ENCODE data around the gene ZFPL1.

ZFPL1 gene

GRCh38 chr11:65058012-65058411 is 26.0 kb upstream of the ZFPL1 start:
- H3K4me2 ChIP-seq, result no peak overlapping the region
- no peak overlapping the region for H3K9ac ChIP-seq
- H3K4me1 ChIP-seq, result peaks cover 27 to 52% (median 40%) of the 10 kb centered on the region in 10 experiments
- H3K4me3 ChIP-seq, result no peak overlapping the region
- no peaks in the 10 kb centered on the region for H3K27me3 ChIP-seq
- no peaks in the 10 kb centered on the region for H3K9me3 ChIP-seq (replicated peaks in 1 of 11)
- H3K27ac ChIP-seq, result no peak overlapping the region
- TF ChIP-seq Cebpa-rat (IDR thresholded peaks at IDR 0.05), result no peak
- no peaks in the 10 kb centered on the region for H3K36me3 ChIP-seq
- H4K20me1 ChIP-seq, result peaks cover 0 to 6% (median 0%) of the 10 kb centered on the region in 11 experiments; a peak in 1 of 22 replicates

DNA sequence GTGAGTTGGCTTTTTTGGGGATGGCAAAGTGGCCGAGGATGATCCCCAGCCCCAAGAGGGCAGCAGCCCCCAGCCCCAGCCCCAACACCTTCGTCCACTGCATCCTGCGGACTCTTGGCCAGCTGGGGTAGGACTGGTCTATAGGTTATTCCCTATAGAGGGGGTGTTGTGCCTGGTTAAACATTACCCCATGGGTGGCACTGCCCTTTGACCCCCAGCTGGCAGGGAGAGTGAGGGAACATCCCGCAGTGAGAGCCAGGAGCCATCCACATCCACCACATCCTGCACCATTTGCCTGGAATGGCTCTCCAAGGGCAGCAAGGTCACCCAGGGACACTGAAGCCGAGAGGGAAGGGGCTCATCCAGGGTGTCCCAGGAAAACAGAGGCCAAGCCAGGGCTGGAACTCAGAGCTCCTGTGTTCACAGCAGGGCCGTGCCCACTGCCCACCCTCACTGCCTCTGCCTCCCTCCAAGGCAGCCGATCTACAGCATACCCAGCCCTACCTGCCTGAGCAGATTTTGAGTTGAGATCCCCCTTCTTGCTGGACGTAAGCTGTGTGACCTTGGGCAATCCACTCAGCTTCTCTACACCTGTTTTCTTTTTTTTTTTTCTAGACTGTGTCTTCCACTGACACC is 25.5 kb upstream of the ZFPL1 start, which contains the start of gene NAALADL1:
Gene NAALADL1, minus strand, starts transcription at position 135 of the 636 bp plus-strand sequence. Its CDS starts 32 bp downstream, at position 103.
- Histone ChIP-seq H3K27ac (no peak within 1 kb of the TSS), H3K4me3 (no peak within 1 kb of the TSS), H4K20me1 (peaks cover 0 to under 1% (median 0%) of the 10 kb centered on the region in 11 experiments; a peak in 1 of 22 replicates), H3K9me3 (replicated peaks in 1 of 11) (no peaks in the 10 kb centered on the region), H3K27me3 (no peaks in the 10 kb centered on the region), H3K36me3 (no peaks in the 10 kb centered on the region), H3K4me2 (no peak within 1 kb of the TSS; a peak in 1 of 22 replicates), H3K9ac (no peak within 1 kb of the TSS), H3K4me1 (peaks cover 24 to 48% (median 36%) of the 10 kb centered on the region in 10 experiments)
- TF ChIP-seq Cebpa-rat (IDR thresholded peaks at IDR 0.05), result no peak

DNA sequence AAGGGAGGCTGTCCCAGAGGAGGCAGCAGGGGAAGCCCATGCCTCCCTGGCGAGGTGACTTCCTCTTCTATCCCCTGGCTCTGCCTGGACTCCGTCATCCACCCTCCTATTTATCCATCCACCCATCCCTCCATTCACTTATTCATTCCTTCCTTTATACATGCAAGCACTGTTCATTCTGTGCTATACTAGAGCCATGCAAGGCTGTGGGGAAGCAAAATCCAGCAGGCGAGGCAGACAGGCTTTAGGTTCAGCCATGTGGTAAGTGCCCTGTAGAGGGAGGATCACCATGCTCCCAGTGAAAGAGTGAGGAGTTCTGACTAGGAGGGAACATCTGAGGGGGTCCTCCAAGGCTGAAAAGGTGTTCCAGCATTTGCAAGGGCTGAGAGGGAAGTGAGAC is 24.5 kb upstream of the ZFPL1 start:
- H3K4me1 ChIP-seq, result peaks cover 18 to 42% (median 30%) of the 10 kb centered on the region in 10 experiments; a peak in 19 of 20 replicates
- H3K9me3 ChIP-seq (replicated peaks in 1 of 11), result no peaks in the 10 kb centered on the region
- no peak overlapping the region for H3K4me3 ChIP-seq
- H3K27me3 ChIP-seq, result no peaks in the 10 kb centered on the region
- no peaks in the 10 kb centered on the region; a peak in 1 of 22 replicates for H4K20me1 ChIP-seq
- H3K27ac ChIP-seq, result no peak overlapping the region
- H3K4me2 ChIP-seq, result peak overlapping the region in 5 of 11 experiments; percentile 15 to 52 (median 35); a peak in 7 of 22 replicates
- no peaks in the 10 kb centered on the region for H3K36me3 ChIP-seq
- no peak overlapping the region for H3K9ac ChIP-seq
- TF ChIP-seq Cebpa-rat (IDR thresholded peaks at IDR 0.05), result no peak

GRCh38 chr11:65059959-65060824 is 23.8 kb upstream of the ZFPL1 start:
- Histone ChIP-seq H3K9me3 (replicated peaks in 1 of 11) (no peaks in the 10 kb centered on the region), H3K4me2 (peak overlapping the region in 8 of 11 experiments; percentile 7 to 52 (median 34); a peak in 12 of 22 replicates), H3K27me3 (no peaks in the 10 kb centered on the region), H3K36me3 (no peaks in the 10 kb centered on the region), H3K27ac (no peak overlapping the region), H3K4me1 (peaks cover 18 to 46% (median 30%) of the 10 kb centered on the region in 10 experiments), H3K4me3 (no peak overlapping the region), H4K20me1 (no peaks in the 10 kb centered on the region; a peak in 1 of 22 replicates), H3K9ac (no peak overlapping the region)
- TF ChIP-seq Cebpa-rat (IDR thresholded peaks at IDR 0.05), result no peak

DNA sequence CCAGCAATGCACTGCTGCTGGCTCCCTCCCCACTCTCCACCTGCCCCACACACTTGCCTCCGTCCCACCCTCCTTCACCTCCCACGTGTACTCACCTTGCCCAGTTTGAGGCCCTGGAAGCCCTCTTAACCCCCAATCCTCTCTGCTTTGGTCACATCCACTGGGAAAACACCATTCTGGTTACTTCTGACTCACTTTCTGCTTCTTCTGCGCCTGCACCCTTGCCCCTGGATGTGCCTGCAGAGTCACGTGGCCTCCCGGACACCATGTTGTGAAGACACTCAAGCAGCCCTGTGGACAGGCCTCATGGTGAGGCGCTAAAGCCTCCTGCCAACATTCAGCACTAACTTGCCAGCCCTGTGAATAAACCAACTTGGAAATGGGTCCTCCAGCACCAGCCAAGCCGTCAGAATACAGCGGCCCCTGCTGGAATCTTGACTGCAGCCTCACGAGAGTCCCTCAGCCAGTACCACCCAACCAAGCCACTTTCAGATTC is 23.1 kb upstream of the ZFPL1 start:
- Histone ChIP-seq H3K27me3 (no peaks in the 10 kb centered on the region), H3K27ac (no peak overlapping the region), H3K4me3 (no peak overlapping the region), H4K20me1 (no peaks in the 10 kb centered on the region; a peak in 1 of 22 replicates), H3K9me3 (replicated peaks in 1 of 11) (no peaks in the 10 kb centered on the region), H3K4me1 (peaks cover 18 to 46% (median 30%) of the 10 kb centered on the region in 10 experiments), H3K9ac (no peak overlapping the region), H3K36me3 (no peaks in the 10 kb centered on the region), H3K4me2 (peak overlapping the region; percentile 18 to 55 (median 34); a peak in 16 of 22 replicates)
- TF ChIP-seq Cebpa-rat (IDR thresholded peaks at IDR 0.05), result no peak

GRCh38 chr11:65063532-65063931 is 20.5 kb upstream of the ZFPL1 start:
- peaks cover 18 to 46% (median 32%) of the 10 kb centered on the region in 10 experiments for H3K4me1 ChIP-seq
- no peak overlapping the region for H3K9ac ChIP-seq
- no peak overlapping the region for H3K27ac ChIP-seq
- TF ChIP-seq Cebpa-rat (IDR thresholded peaks at IDR 0.05), result no peak
- H3K4me2 ChIP-seq, result no peak overlapping the region
- no peaks in the 10 kb centered on the region for H3K27me3 ChIP-seq
- H3K9me3 ChIP-seq (replicated peaks in 1 of 11), result no peaks in the 10 kb centered on the region
- H4K20me1 ChIP-seq, result no peaks in the 10 kb centered on the region; a peak in 1 of 22 replicates
- no peak overlapping the region for H3K4me3 ChIP-seq
- no peaks in the 10 kb centered on the region for H3K36me3 ChIP-seq

DNA sequence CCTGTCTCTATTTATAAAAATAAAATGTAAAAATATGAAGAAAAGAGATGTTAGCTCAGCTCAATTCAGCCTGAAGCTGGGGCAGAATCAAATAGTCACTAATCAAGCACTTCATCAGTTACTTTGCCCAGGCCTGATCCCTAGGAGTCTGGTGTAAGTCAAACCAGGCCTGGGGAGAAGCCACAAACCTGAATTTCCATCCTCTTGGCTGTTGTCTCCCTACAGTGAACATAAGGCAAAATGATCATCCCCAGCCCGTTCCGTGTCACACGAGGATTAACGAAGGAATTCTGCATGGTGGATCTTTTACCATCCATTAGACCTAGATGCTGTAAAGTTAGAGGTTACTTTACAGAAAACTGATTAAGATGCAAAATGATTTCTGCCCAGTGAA is 19.2 kb upstream of the ZFPL1 start:
- no peak for TF ChIP-seq Cebpa-rat (IDR thresholded peaks at IDR 0.05)

GRCh38 chr11:65065851-65066250 is 18.2 kb upstream of the ZFPL1 start:
- Histone ChIP-seq H3K9me3 (replicated peaks in 1 of 11) (no peaks in the 10 kb centered on the region), H3K27me3 (no peaks in the 10 kb centered on the region), H4K20me1 (no peaks in the 10 kb centered on the region), H3K9ac (no peak overlapping the region), H3K4me1 (peaks cover 12 to 31% (median 21%) of the 10 kb centered on the region in 10 experiments), H3K4me2 (no peak overlapping the region), H3K36me3 (no peaks in the 10 kb centered on the region), H3K4me3 (no peak overlapping the region), H3K27ac (peak overlapping the region in 1 of 11 experiments; percentile 34; a peak in 2 of 22 replicates)
- TF ChIP-seq Cebpa-rat (IDR thresholded peaks at IDR 0.05), result no peak

More for the DNA sequence above, 19.2 kb upstream of the ZFPL1 start:
- Histone ChIP-seq H4K20me1 (no peaks in the 10 kb centered on the region), H3K27ac (no peak overlapping the region), H3K4me1 (peaks cover 18 to 41% (median 29%) of the 10 kb centered on the region in 10 experiments), H3K9ac (no peak overlapping the region; a peak in 1 of 22 replicates), H3K36me3 (no peaks in the 10 kb centered on the region), H3K4me2 (no peak overlapping the region; a peak in 1 of 22 replicates), H3K4me3 (no peak overlapping the region), H3K9me3 (replicated peaks in 1 of 11) (no peaks in the 10 kb centered on the region), H3K27me3 (no peaks in the 10 kb centered on the region)

- Histone ChIP-seq H3K9me3 (replicated peaks in 1 of 11) (no peaks in the 10 kb centered on the region), H4K20me1 (no peaks in the 10 kb centered on the region), H3K4me3 (no peak overlapping the region), H3K4me1 (peaks cover 8 to 26% (median 17%) of the 10 kb centered on the region in 10 experiments), H3K4me2 (peak overlapping the region in 2 of 11 experiments; percentile 36 to 68; a peak in 8 of 22 replicates), H3K27ac (peak overlapping the region in 2 of 11 experiments; percentile 18 to 34; a peak in 4 of 22 replicates), H3K36me3 (no peaks in the 10 kb centered on the region), H3K9ac (peak overlapping the region in 5 of 11 experiments; percentile 7 to 60 (median 17); a peak in 3 of 22 replicates), H3K27me3 (no peaks in the 10 kb centered on the region)
- TF ChIP-seq Cebpa-rat (IDR thresholded peaks at IDR 0.05), result no peak
Measured at GRCh38 chr11:65066315-65066714, 17.7 kb upstream of the ZFPL1 start.

All from BLaER1 treated with 17β-estradiol and CSF1 and Interleukin-3, amounts not matched to agents 10 nM and 100 nM (cell line).